Muscle layer of colon (tissue), 2 donors: ENCODE results near the gene GDI1.

Source experiments
- H3K27ac ChIP-seq: one replicate; pipeline ENCODE4 v1.7.0; 2013; ENCODE audit warnings: low read depth, mild to moderate bottlenecking, low read length, moderate library complexity
- H3K27me3 ChIP-seq, 2 donors: one replicate each; pipeline ENCODE4 v1.7.0; 2013; ENCODE audit warnings: low read length in 2 of 2, mild to moderate bottlenecking in 2 of 2; ENCODE audit not compliant: insufficient read depth in 2 of 2, control insufficient read depth in 1 of 2
- H3K36me3 ChIP-seq: one replicate; pipeline ENCODE4 v1.7.0; 2013; ENCODE audit warnings: mild to moderate bottlenecking, low read length; ENCODE audit not compliant: insufficient read depth
- H3K4me1 ChIP-seq: one replicate; pipeline ENCODE4 v1.7.0; 2013; ENCODE audit warnings: mild to moderate bottlenecking, low read length; ENCODE audit not compliant: insufficient read depth
- H3K4me3 ChIP-seq, 2 donors: one replicate each; pipeline ENCODE4 v1.7.0; 2013; ENCODE audit warnings: low read length in 2 of 2, low read depth in 1 of 2, mild to moderate bottlenecking in 1 of 2, moderate library complexity in 1 of 2
- H3K9ac ChIP-seq: one replicate; pipeline ENCODE4 v1.7.0; 2013; ENCODE audit warnings: low read length
- H3K9me3 ChIP-seq: one replicate; pipeline ENCODE4 v1.7.0; 2013; ENCODE audit warnings: mild to moderate bottlenecking, low read length
- donor health status: abdominal sarcoma.
- donor health status: Adenocarcinoma of cecum.

GDI1 gene

GRCh38 chrX:154458116-154458953 is 21.4 kb downstream of the GDI1 start, which contains the start of gene PLXNA3:
TSS of gene PLXNA3 (plus strand) at chrX:154458281. CDS start at chrX:154460184, 1,903 bp downstream.
- H3K27ac ChIP-seq, result peak within 1 kb of the TSS; percentile 63
- peak within 1 kb of the TSS; percentile 59 to 64 for H3K4me3 ChIP-seq
- no peaks in the 10 kb centered on the region for H3K9me3 ChIP-seq
- H3K36me3 ChIP-seq, result no peaks in the 10 kb centered on the region
- H3K4me1 ChIP-seq, result no peaks in the 10 kb centered on the region
- H3K27me3 ChIP-seq, result no peaks in the 10 kb centered on the region
- no peak within 1 kb of the TSS for H3K9ac ChIP-seq

DNA sequence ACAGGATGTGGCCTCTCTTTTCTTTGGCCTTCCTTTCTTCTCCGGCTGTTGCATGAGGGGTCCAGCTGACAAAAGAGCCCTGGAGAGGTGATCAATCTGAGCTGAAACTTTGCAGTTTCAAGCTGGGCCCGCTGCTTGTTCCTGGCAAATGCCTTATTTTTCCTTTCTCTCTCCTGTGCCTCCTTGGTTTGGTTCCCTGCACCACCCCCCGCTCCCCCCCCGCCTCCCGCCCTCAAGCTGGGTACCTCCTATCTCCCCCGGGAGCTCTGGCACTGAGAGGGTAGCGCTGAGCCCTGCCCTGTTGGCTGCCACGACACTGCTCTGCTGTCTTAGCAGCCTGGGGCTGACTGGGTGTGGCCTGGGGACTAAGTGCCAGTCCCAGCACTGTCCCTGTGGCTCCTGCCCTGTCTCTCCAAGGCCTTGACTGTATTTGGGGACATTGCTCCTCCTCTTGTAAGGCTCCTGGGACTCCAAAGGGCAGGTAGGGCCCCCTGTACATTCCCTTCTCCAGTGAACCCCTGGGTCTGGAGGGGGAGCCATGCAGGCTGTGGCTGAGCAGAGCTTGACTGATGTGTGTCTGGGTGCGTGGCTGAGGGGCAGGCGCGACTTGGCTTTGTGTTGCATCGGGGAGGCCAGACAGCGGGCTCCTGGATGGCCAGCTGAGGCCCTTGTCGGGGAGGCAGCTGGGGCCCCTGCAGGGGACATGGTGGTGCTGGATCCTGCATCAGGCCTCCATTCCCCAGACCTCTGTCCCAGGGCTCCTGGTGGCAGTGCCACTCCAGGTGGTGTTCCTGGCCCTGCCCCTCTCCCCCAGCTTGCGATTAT is 22.2 kb downstream of the GDI1 start:
- Histone ChIP-seq H3K4me3 (peak overlapping the region; percentile 59 to 64), H3K27me3 (no peaks in the 10 kb centered on the region), H3K4me1 (no peaks in the 10 kb centered on the region), H3K9me3 (no peaks in the 10 kb centered on the region), H3K36me3 (no peaks in the 10 kb centered on the region), H3K27ac (peak overlapping the region; percentile 63), H3K9ac (no peak overlapping the region)

DNA sequence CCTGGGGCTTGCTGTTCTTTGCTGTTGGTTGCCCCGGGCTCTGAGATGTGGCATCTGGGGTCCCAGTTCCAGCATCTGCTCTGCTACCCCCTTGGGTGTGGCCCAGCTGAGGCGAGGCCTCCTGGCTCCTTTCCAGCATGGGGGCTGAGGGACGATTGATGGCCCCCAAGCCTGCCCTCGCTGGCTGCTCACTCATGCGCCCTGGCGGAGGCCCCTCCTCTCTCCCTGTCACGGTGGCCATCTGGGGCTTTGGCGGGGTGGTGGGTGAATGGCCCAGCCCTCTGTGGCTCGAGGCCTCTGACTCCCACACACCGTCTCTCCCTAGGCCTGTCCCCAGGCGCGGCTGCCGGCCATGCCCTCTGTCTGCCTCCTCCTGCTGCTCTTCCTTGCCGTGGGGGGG is 22.9 kb downstream of the GDI1 start:
- H3K9me3 ChIP-seq, result no peaks in the 10 kb centered on the region

GRCh38 chrX:154460326-154460725 is 23.4 kb downstream of the GDI1 start:
- no peaks in the 10 kb centered on the region for H3K27me3 ChIP-seq
- no peaks in the 10 kb centered on the region for H3K9me3 ChIP-seq
- no peak overlapping the region for H3K27ac ChIP-seq
- no peaks in the 10 kb centered on the region for H3K36me3 ChIP-seq
- H3K9ac ChIP-seq, result no peak overlapping the region
- H3K4me3 ChIP-seq, result no peak overlapping the region
- no peaks in the 10 kb centered on the region for H3K4me1 ChIP-seq

More for the DNA sequence above, 22.9 kb downstream of the GDI1 start:
- Histone ChIP-seq H3K36me3 (no peaks in the 10 kb centered on the region), H3K9ac (no peak overlapping the region), H3K27me3 (no peaks in the 10 kb centered on the region), H3K4me1 (no peaks in the 10 kb centered on the region), H3K4me3 (peak overlapping the region in 1 of 2 donors; percentile 27), H3K27ac (no peak overlapping the region)

- no peaks in the 10 kb centered on the region for H3K9me3 ChIP-seq
- no peaks in the 10 kb centered on the region for H3K4me1 ChIP-seq
- H3K27me3 ChIP-seq, result no peaks in the 10 kb centered on the region
- H3K27ac ChIP-seq, result no peak overlapping the region
- no peaks in the 10 kb centered on the region for H3K36me3 ChIP-seq
- no peak overlapping the region for H3K4me3 ChIP-seq
- no peak overlapping the region for H3K9ac ChIP-seq
Measured at GRCh38 chrX:154462396-154462795, 25.4 kb downstream of the GDI1 start.

GRCh38 chrX:154463611-154464220 is 26.8 kb downstream of the GDI1 start:
- no peaks in the 10 kb centered on the region for H3K27me3 ChIP-seq
- H3K27ac ChIP-seq, result no peak overlapping the region
- peaks cover 2% of the 10 kb centered on the region for H3K36me3 ChIP-seq
- H3K4me1 ChIP-seq, result no peaks in the 10 kb centered on the region
- H3K9ac ChIP-seq, result no peak overlapping the region
- H3K4me3 ChIP-seq, result no peak overlapping the region
- no peaks in the 10 kb centered on the region for H3K9me3 ChIP-seq

- H3K27me3 ChIP-seq, result no peaks in the 10 kb centered on the region
- H3K4me1 ChIP-seq, result no peaks in the 10 kb centered on the region
- H3K4me3 ChIP-seq, result no peak overlapping the region
- no peak overlapping the region for H3K27ac ChIP-seq
- no peak overlapping the region for H3K9ac ChIP-seq
- peaks cover 8% of the 10 kb centered on the region for H3K36me3 ChIP-seq
- no peaks in the 10 kb centered on the region for H3K9me3 ChIP-seq
Measured at GRCh38 chrX:154464806-154465365, 27.9 kb downstream of the GDI1 start.

GRCh38 chrX:154465601-154466000 is 28.6 kb downstream of the GDI1 start:
- Histone ChIP-seq H3K4me1 (no peaks in the 10 kb centered on the region), H3K27ac (no peak overlapping the region), H3K4me3 (no peak overlapping the region), H3K9ac (no peak overlapping the region), H3K27me3 (no peaks in the 10 kb centered on the region), H3K36me3 (peaks cover 8% of the 10 kb centered on the region), H3K9me3 (no peaks in the 10 kb centered on the region)

- Histone ChIP-seq H3K27me3 (no peaks in the 10 kb centered on the region), H3K27ac (no peak overlapping the region), H3K4me1 (no peaks in the 10 kb centered on the region), H3K9me3 (no peaks in the 10 kb centered on the region), H3K36me3 (peaks cover 8% of the 10 kb centered on the region), H3K4me3 (no peak overlapping the region), H3K9ac (no peak overlapping the region)
Measured at GRCh38 chrX:154466036-154466435, 29.1 kb downstream of the GDI1 start.

DNA sequence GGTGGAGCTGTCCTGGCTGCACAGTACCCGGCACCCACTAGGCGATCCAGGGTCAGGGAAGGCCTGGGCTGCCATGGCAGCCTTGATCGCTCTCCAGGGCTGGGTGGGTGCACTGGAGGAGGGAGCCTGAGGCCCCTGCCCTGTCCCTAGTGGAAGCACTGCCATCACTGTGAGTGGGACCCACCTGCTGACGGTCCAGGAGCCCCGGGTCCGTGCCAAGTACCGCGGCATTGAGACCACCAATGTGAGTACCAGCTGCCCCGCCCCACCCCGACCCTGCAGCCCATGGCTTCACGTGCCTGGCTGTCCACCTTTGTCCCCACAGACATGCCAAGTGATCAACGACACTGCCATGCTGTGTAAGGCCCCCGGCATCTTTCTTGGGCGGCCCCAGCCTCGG is 30.0 kb downstream of the GDI1 start:
- no peaks in the 10 kb centered on the region for H3K4me1 ChIP-seq
- peaks cover 8% of the 10 kb centered on the region for H3K36me3 ChIP-seq
- no peaks in the 10 kb centered on the region for H3K9me3 ChIP-seq
- H3K4me3 ChIP-seq, result no peak overlapping the region
- H3K9ac ChIP-seq, result no peak overlapping the region
- no peak overlapping the region for H3K27ac ChIP-seq
- no peaks in the 10 kb centered on the region for H3K27me3 ChIP-seq

DNA sequence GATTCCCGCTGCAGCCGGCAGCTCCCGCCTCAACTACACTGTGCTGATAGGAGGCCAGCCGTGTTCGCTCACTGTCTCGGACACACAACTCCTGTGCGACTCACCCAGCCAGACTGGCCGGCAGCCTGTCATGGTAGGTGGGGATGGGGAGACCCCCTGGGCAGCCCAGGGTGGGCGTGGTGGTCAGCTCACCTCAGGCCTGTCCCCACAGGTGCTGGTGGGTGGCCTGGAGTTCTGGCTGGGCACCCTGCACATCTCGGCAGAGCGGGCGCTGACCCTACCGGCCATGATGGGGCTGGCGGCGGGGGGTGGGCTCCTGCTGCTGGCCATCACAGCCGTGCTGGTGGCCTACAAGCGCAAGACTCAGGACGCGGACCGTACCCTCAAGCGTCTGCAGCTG is 30.6 kb downstream of the GDI1 start:
- no peaks in the 10 kb centered on the region for H3K4me1 ChIP-seq
- no peak overlapping the region for H3K27ac ChIP-seq
- H3K36me3 ChIP-seq, result peaks cover 8% of the 10 kb centered on the region
- no peak overlapping the region for H3K9ac ChIP-seq
- no peaks in the 10 kb centered on the region for H3K27me3 ChIP-seq
- no peak overlapping the region for H3K4me3 ChIP-seq
- no peaks in the 10 kb centered on the region for H3K9me3 ChIP-seq
